ENCODE results near the gene PLEKHA3. TPM values are rescaled to one million over a fixed set of nuclear protein-coding genes. Genes with fewer than 3 reads are reported as not detected.

The PLEKHA3 gene
- total and polyA plus RNA-seq, 2 donors (not counting 1 experiment from before 2014, with no cell fraction given) = 5.9 to 34.6 TPM

DNA sequence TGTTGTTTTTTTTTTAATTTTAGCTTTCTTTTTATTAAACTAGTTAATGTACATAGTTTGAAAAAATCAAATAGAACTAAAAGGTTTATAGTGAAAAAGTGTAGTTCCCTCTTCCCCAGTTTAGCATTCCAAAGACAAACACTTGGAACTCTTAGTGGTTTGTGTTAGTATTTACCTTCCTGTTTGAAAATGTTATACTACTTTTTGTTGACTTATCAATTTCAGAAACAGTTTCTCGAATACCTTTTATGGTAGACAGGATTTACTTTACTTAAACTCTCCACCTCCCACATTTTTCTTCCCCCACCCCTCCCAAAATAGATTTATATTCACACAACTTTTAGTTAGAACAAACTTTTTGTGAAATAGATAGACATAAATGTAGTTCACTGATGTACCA is 26.7 kb downstream of the PLEKHA3 start:
- no peak overlapping the region for H3K27ac ChIP-seq (ENCODE audit: insufficient read depth, low read length)
- H3K4me2 ChIP-seq (ENCODE audit: extremely low read depth, insufficient read depth, low read length) = no peak overlapping the region
- H3K4me1 ChIP-seq (ENCODE audit: control insufficient read depth, extremely low read depth, insufficient read depth, low read length) = no peaks in the 10 kb centered on the region
- H3K27me3 ChIP-seq (ENCODE audit: control insufficient read depth, insufficient read depth, low read length) = no peaks in the 10 kb centered on the region
- no peaks in the 10 kb centered on the region for H4K20me1 ChIP-seq (ENCODE audit: control insufficient read depth, extremely low read depth, insufficient read depth, low read length)
- H3K9ac ChIP-seq (ENCODE audit: insufficient read depth, low read length) = no peak overlapping the region
- no peak overlapping the region for H2AFZ ChIP-seq (ENCODE audit: low read length)
- H3K9me3 ChIP-seq (ENCODE audit: control insufficient read depth, insufficient read depth, low read depth, low read length) = no peaks in the 10 kb centered on the region
- DNase-seq (ENCODE audit: low read depth in 2 of 2) = no peak
- no peak overlapping the region for H3K4me3 ChIP-seq (replicated peaks in 1 of 4; ENCODE audit: control extremely low read depth in 1 of 4, insufficient read depth in 1 of 4, low read depth in 3 of 4, low read length in 4 of 4)
- TF ChIP-seq EZH2 (IDR thresholded peaks at IDR 0.05; ENCODE audit: low read length, missing control alignments) = no peak
- TF ChIP-seq, protein P1, sequence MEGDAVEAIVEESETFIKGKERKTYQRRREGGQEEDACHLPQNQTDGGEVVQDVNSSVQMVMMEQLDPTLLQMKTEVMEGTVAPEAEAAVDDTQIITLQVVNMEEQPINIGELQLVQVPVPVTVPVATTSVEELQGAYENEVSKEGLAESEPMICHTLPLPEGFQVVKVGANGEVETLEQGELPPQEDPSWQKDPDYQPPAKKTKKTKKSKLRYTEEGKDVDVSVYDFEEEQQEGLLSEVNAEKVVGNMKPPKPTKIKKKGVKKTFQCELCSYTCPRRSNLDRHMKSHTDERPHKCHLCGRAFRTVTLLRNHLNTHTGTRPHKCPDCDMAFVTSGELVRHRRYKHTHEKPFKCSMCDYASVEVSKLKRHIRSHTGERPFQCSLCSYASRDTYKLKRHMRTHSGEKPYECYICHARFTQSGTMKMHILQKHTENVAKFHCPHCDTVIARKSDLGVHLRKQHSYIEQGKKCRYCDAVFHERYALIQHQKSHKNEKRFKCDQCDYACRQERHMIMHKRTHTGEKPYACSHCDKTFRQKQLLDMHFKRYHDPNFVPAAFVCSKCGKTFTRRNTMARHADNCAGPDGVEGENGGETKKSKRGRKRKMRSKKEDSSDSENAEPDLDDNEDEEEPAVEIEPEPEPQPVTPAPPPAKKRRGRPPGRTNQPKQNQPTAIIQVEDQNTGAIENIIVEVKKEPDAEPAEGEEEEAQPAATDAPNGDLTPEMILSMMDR (conservative IDR thresholded peaks at IDR 0.05 in 1 of 2, IDR thresholded peaks at IDR 0.05 in 1 of 2; ENCODE audit: low read depth in 1 of 2, low read length in 2 of 2) = no peak
- H3K36me3 ChIP-seq (ENCODE audit: control insufficient read depth, insufficient read depth, low read length) = peaks cover 1% of the 10 kb centered on the region
- H3K79me2 ChIP-seq (ENCODE audit: control insufficient read depth, insufficient read depth, low read length) = no peaks in the 10 kb centered on the region

DNA sequence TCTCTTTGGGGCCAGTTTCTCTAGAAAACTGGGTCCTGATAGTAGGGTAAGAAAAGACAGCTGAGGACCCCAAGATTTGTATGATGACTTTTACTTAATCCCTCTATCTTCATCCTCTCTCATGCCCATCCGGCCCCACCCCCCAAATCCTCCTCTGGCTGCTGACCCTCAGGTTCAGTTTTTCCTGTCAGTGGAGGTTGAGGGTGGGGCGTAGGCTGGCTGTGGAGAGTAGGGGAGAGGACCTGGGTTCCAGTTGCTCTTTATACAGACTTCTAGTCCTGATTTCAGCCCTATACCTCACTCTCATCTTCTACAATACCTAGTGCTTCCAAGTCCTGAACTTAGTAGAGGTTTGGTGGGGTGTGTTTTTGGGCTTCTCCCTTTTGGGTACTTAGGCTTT is 28.4 kb downstream of the PLEKHA3 start:
- Histone ChIP-seq H2AFZ (ENCODE audit: low read length) (no peak overlapping the region), H3K9ac (ENCODE audit: insufficient read depth, low read length) (no peak overlapping the region), H3K4me1 (ENCODE audit: control insufficient read depth, extremely low read depth, insufficient read depth, low read length) (no peaks in the 10 kb centered on the region), H4K20me1 (ENCODE audit: control insufficient read depth, extremely low read depth, insufficient read depth, low read length) (no peaks in the 10 kb centered on the region), H3K4me3 (replicated peaks in 1 of 4; ENCODE audit: control extremely low read depth in 1 of 4, insufficient read depth in 1 of 4, low read depth in 3 of 4, low read length in 4 of 4) (no peak overlapping the region), H3K27me3 (ENCODE audit: control insufficient read depth, insufficient read depth, low read length) (no peaks in the 10 kb centered on the region), H3K9me3 (ENCODE audit: control insufficient read depth, insufficient read depth, low read depth, low read length) (no peaks in the 10 kb centered on the region), H3K4me2 (ENCODE audit: extremely low read depth, insufficient read depth, low read length) (no peak overlapping the region), H3K36me3 (ENCODE audit: control insufficient read depth, insufficient read depth, low read length) (peaks cover 1% of the 10 kb centered on the region), H3K27ac (ENCODE audit: insufficient read depth, low read length) (no peak overlapping the region), H3K79me2 (ENCODE audit: control insufficient read depth, insufficient read depth, low read length) (no peaks in the 10 kb centered on the region)
- DNase-seq (ENCODE audit: low read depth in 2 of 2) = no peak
- TF ChIP-seq EZH2 (IDR thresholded peaks at IDR 0.05; ENCODE audit: low read length, missing control alignments) = no peak
- TF ChIP-seq, protein P1 (conservative IDR thresholded peaks at IDR 0.05 in 1 of 2, IDR thresholded peaks at IDR 0.05 in 1 of 2; ENCODE audit: low read depth in 1 of 2, low read length in 2 of 2) = no peak

DNA sequence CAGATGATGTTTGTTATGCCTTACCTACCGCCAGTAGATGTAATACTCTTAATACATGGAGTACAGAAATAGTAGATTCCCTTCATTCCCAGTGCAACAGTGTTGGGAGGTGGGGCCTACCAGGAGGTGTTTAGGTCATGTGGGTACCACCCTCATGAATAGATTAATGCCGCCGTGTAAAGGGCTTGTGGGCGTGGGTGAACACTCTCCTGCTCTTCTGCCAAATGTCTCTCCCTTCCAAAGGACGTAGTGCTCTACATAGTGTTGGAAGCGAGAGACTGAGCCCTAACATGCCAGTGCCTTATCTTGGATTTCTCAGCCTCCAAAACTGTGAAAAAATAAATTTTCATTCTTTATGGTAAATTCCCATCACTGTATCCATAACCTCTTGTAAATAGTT is 30.1 kb downstream of the PLEKHA3 start:
- no peak for TF ChIP-seq EZH2 (IDR thresholded peaks at IDR 0.05; ENCODE audit: low read length, missing control alignments)
- TF ChIP-seq, protein P1 (conservative IDR thresholded peaks at IDR 0.05 in 1 of 2, IDR thresholded peaks at IDR 0.05 in 1 of 2; ENCODE audit: low read depth in 1 of 2, low read length in 2 of 2) = no peak
- no peaks in the 10 kb centered on the region for H3K27me3 ChIP-seq (ENCODE audit: control insufficient read depth, insufficient read depth, low read length)
- no peak overlapping the region for H2AFZ ChIP-seq (ENCODE audit: low read length)
- H3K9me3 ChIP-seq (ENCODE audit: control insufficient read depth, insufficient read depth, low read depth, low read length) = no peaks in the 10 kb centered on the region
- H3K4me1 ChIP-seq (ENCODE audit: control insufficient read depth, extremely low read depth, insufficient read depth, low read length) = no peaks in the 10 kb centered on the region
- peaks cover 1% of the 10 kb centered on the region for H3K36me3 ChIP-seq (ENCODE audit: control insufficient read depth, insufficient read depth, low read length)
- H3K27ac ChIP-seq (ENCODE audit: insufficient read depth, low read length) = no peak overlapping the region
- no peaks in the 10 kb centered on the region for H4K20me1 ChIP-seq (ENCODE audit: control insufficient read depth, extremely low read depth, insufficient read depth, low read length)
- DNase-seq (ENCODE audit: low read depth in 2 of 2) = no peak
- H3K4me2 ChIP-seq (ENCODE audit: extremely low read depth, insufficient read depth, low read length) = no peak overlapping the region
- H3K79me2 ChIP-seq (ENCODE audit: control insufficient read depth, insufficient read depth, low read length) = no peaks in the 10 kb centered on the region
- no peak overlapping the region for H3K4me3 ChIP-seq (replicated peaks in 1 of 4; ENCODE audit: control extremely low read depth in 1 of 4, insufficient read depth in 1 of 4, low read depth in 3 of 4, low read length in 4 of 4)
- H3K9ac ChIP-seq (ENCODE audit: insufficient read depth, low read length) = no peak overlapping the region
